GM12872 (cell line): Measurements from ENCODE around the gene RAB10.

ENCODE experiments used
- TF ChIP-seq, protein P1 (sequence below): IDR thresholded peaks from 3 replicates; pipeline ENCODE4 v1.5.1; 2011; ENCODE audit warnings: low read depth, mild to moderate bottlenecking, low read length, moderate library complexity; ENCODE audit not compliant: insufficient read depth

RAB10 gene

DNA sequence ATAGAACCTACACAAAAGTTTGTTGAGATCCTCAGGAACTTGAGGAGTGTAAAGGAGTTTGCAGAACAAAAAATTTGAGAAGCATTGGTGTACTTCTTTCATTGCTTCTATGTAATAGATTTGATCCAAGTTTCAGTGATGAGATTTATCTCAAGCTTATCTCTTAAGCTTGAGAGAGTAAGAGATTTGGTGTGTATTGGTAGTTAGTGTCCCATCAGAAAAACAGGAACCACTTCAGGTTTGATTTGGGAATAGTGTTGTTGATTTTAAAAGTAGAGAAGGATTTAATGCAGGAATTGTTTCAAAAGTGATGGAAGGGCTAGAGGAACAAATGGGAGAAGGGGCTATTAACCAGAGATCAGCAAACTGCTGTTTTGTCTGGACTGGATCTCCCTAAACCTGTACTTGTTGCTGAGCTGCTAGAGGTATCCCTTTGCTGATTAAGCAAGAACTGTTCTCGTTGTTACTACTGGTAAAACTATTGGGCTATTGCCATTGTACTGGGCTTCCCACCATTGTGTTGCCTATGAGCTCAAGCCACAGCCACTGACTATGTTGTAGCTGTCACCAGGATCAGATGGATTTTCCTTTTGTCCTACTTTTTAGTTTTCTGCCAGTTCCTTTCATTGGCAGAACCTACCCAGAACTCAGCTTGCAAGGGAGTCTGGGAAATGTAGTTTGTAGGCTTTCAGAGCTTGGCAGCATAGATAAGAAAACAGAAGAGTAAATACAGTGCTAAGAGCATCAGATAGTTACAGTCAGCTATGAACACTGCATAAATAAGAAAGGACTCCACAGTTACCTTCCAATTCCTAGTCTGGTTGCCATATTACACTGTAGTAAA lies 39.3 kb downstream of the RAB10 start:
- TF ChIP-seq, protein P1, sequence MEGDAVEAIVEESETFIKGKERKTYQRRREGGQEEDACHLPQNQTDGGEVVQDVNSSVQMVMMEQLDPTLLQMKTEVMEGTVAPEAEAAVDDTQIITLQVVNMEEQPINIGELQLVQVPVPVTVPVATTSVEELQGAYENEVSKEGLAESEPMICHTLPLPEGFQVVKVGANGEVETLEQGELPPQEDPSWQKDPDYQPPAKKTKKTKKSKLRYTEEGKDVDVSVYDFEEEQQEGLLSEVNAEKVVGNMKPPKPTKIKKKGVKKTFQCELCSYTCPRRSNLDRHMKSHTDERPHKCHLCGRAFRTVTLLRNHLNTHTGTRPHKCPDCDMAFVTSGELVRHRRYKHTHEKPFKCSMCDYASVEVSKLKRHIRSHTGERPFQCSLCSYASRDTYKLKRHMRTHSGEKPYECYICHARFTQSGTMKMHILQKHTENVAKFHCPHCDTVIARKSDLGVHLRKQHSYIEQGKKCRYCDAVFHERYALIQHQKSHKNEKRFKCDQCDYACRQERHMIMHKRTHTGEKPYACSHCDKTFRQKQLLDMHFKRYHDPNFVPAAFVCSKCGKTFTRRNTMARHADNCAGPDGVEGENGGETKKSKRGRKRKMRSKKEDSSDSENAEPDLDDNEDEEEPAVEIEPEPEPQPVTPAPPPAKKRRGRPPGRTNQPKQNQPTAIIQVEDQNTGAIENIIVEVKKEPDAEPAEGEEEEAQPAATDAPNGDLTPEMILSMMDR: no peak

DNA sequence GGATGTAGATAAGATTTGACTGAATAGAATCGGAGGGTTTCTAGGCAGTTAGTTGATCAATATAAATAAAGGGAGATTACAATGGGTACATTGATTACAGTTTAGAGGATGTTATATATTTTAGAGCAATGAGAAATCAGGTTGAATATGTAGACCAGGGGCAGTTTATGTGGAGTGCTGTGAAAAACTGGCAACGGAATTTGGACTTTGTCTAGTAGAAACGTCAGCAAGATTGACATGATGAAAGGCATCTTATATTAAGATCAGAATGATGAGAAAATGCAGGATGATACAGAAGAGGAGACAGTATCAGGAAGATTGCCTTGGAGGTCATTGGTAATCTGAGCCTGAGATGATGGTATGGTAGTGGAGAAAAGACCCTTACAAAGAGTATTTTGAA lies 39.9 kb downstream of the RAB10 start:
- TF ChIP-seq, protein P1: no peak

DNA sequence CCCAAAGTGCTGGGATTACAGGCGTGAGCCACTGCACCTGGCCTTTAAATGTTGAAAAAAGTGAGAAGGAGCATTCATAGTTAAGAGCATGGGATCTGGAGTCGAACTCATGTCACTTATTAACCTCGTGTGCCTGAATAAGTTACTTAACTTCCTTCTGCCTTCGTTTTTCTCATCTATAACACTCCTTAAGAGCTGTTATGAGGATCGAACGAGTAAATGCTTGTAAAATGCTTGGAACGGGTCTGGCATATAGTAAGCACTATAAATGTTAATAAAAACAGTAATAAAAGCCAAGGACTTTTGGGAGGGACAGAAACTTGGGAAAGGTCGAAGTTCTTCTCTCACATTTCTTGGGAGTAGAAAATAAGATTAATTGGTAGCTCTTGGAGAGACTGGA lies 40.8 kb downstream of the RAB10 start:
- TF ChIP-seq, protein P1: no peak

- TF ChIP-seq, protein P1: no peak
These were observed 41.3 kb downstream of the RAB10 start for GRCh38 chr2:26075173-26075572.

DNA sequence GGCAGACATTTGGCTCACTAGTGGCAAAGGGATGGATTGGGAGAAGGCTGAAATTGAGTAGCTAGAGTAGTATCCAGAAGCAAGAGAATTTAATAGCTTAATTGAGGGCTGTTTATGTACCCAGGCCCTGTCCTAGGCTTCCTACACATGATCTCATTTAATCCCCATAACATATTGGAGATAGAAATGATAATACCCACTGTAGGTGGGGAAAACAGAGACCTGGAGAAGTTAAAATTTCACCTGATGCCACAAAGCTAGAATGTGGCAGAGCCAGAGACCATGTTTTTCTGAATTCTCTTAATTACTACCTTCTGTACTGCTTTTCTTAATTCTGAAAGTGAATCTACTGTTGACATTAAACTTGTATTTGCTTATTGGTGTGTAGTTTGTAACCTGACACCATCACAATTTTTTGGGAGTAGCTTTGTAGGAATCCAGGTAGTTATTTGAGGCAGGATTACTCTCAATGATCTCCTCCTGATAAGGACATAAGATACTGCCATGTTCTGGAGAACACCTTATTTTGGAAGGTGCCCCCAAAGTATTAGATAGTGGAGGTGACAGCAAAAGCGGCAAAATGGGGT lies 42.2 kb downstream of the RAB10 start:
- TF ChIP-seq, protein P1: no peak

DNA sequence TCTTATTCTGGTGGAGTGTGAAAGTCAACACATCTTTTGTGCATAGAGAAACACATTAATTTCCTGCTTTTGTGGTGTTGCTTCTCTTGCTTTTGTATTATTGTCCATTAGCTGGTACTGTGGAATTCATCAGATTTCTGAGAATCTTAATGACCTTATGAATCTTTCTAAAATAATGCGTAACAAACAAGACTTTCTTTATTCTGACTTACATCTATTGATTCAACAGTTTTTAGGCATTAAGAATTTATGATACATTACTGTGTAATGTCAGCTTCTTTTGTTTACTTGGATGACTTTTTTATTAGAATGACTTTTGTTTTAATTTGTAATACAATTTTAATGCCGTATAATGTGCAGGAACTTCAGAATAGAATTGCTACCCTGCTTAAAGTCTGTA lies 43.4 kb downstream of the RAB10 start:
- TF ChIP-seq, protein P1: no peak

DNA sequence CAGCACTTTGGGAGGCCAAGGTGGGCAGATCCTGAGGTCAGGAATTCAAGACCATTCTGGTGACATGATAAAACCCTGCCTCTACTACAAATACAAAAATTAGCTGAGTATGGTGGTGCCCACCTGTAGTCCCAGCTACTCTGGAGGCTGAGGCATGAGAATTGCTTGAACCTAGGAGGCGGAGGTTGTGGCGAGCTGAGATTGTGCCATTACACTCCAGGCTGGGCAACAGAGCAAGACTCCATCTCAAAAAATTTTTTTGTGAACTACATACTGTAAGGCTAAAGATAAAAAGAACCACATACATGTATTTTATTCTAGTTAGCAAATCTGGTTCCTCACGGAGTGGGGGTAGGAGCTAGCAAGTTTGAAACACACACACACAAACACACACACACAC lies 45.1 kb downstream of the RAB10 start:
- TF ChIP-seq, protein P1: no peak
